ELR (cell line): ENCODE results near the gene POU6F1.

Experiments
- DNase-seq: peaks from one replicate; pipeline ENCODE4 v3.0.0-alpha.2; 2015; ENCODE audit warnings: low read depth

POU6F1 gene

GRCh38 chr12:51163795-51164194 is 54.1 kb downstream of the POU6F1 start:
- DNase-seq: no peak

GRCh38 chr12:51162217-51162616 is 55.6 kb downstream of the POU6F1 start:
- DNase-seq: no peak

- DNase-seq: no peak
Observed at GRCh38 chr12:51160814-51161459, 56.9 kb downstream of the POU6F1 start.

DNA sequence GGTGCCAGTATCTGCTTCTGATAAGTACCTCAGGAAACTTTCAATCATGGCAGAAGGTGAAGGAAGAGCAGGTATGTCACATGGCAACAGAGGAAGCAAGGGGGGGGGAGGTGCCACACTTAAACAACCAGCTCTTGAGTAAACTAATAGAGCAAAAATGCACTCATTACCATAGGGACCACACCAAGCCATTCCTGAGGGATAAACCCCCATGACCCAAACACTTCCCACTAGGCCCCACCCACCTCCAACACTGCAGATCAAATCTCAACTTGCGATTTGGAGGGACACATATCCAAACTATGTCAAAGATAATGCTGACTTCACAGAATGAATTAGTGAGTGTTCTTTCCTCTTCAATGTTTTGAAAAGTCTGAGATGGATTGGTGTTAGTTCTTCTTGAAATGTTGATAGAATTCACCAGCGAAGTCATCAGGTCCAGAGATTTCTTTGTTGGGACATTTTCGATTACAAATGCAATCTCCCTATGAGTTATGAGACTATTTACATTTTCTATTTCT is 61.6 kb downstream of the POU6F1 start:
- DNase-seq: peak; percentile 13

GRCh38 chr12:51152953-51153352 is 64.9 kb downstream of the POU6F1 start:
- DNase-seq: no peak

DNA sequence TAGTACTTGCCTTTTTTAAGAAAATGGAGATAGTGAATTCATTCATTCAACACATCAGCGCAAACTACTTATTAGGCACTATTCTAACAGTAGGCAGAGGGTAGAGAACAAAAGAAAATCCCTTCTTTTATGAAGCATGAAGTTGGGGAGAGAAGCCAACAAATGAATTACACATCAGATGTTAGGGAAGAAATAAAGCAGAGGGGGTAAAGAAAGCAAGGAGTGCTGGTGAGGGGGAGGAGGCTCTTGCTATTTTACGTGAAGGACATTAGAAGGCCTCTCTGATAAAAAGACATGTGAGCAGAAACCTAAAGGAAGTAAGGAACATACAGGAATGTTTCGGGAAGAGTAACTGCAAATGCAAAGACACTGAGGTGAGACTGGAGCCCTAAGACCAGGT is 67.1 kb downstream of the POU6F1 start:
- DNase-seq: no peak

DNA sequence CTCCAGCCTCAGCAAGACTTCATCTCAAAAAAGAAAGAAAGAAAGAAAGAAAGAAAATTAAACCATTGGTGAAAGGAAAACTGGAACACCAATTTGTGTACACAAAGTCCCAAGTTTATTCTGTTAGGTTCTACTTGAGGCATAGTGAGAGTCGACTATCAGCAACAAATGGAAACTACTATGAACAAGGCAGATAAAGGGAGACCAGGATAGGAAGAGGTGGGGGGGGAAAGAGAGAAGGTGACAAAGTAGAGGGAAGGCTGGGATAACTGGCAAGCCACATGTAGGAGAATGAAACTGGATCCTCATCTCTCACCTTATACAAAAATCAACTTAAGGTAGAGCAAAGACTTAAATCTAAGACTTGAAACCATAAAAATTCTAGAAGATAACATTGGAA is 70.6 kb downstream of the POU6F1 start:
- DNase-seq: no peak

- DNase-seq: no peak
Observed at GRCh38 chr12:51139292-51139844, 78.5 kb downstream of the POU6F1 start.
